ENCODE measurements around the gene PEX11B. TPM values are rescaled to one million over a fixed set of nuclear protein-coding genes. Genes with fewer than 3 reads are reported as not detected.

Gene PEX11B
- total RNA-seq, 4 donors from 2014 or later, result 23.3 to 35.9 (median 30.2) TPM

- Histone ChIP-seq H3K36me3 (no peaks in the 10 kb centered on the region), H3K27ac (no peak overlapping the region), H3K27me3 (no peaks in the 10 kb centered on the region), H3K4me1 (peaks cover 36% of the 10 kb centered on the region), H3K4me3 (no peak overlapping the region), H3K9me3 (no peaks in the 10 kb centered on the region)
- TF ChIP-seq POLR2AphosphoS5 (IDR thresholded peaks at IDR 0.05) (no peak), CTCF (IDR thresholded peaks at IDR 0.05) (no peak), EP300 (IDR thresholded peaks at IDR 0.05) (no peak), POLR2A (IDR thresholded peaks at IDR 0.05) (no peak)
- 88% methylated on average over 1 of the region's 1 CpG for WGBS
- no peak for DNase-seq (ENCODE audit: low spot score in 2 of 2)
Measured at GRCh38 chr1:145951526-145951925, 33.0 kb upstream of the PEX11B start.

GRCh38 chr1:145949219-145949618 is 30.7 kb upstream of the PEX11B start:
- WGBS, result 86% methylated on average over 4 of the region's 4 CpGs
- no peaks in the 10 kb centered on the region for H3K9me3 ChIP-seq
- peaks cover 15% of the 10 kb centered on the region for H3K4me1 ChIP-seq
- TF ChIP-seq CTCF (IDR thresholded peaks at IDR 0.05) (no peak), EP300 (IDR thresholded peaks at IDR 0.05) (peak; percentile 27)
- DNase-seq (ENCODE audit: low spot score in 2 of 2), result no peak
- no peak overlapping the region for H3K4me3 ChIP-seq
- H3K27ac ChIP-seq, result peak overlapping the region; percentile 8
- H3K27me3 ChIP-seq, result no peaks in the 10 kb centered on the region
- H3K36me3 ChIP-seq, result no peaks in the 10 kb centered on the region

GRCh38 chr1:145947551-145947950 is 29.0 kb upstream of the PEX11B start:
- WGBS, result 71% methylated on average over 4 of the region's 4 CpGs
- peaks cover 5% of the 10 kb centered on the region for H3K4me1 ChIP-seq
- H3K36me3 ChIP-seq, result no peaks in the 10 kb centered on the region
- no peak overlapping the region for H3K27ac ChIP-seq
- H3K27me3 ChIP-seq, result no peaks in the 10 kb centered on the region
- TF ChIP-seq POLR2AphosphoS5 (IDR thresholded peaks at IDR 0.05) (no peak), EP300 (IDR thresholded peaks at IDR 0.05) (no peak), CTCF (IDR thresholded peaks at IDR 0.05) (no peak), POLR2A (IDR thresholded peaks at IDR 0.05) (no peak)
- H3K4me3 ChIP-seq, result no peak overlapping the region
- no peak for DNase-seq (ENCODE audit: low spot score in 2 of 2)
- H3K9me3 ChIP-seq, result no peaks in the 10 kb centered on the region

GRCh38 chr1:145946477-145946986 is 28.0 kb upstream of the PEX11B start:
- WGBS, result 95% methylated on average over 4 of the region's 4 CpGs
- H3K4me1 ChIP-seq, result peaks cover 5% of the 10 kb centered on the region
- H3K36me3 ChIP-seq, result no peaks in the 10 kb centered on the region
- no peaks in the 10 kb centered on the region for H3K27me3 ChIP-seq
- no peak overlapping the region for H3K4me3 ChIP-seq
- H3K9me3 ChIP-seq, result no peaks in the 10 kb centered on the region
- DNase-seq (ENCODE audit: low spot score in 2 of 2), result no peak
- H3K27ac ChIP-seq, result no peak overlapping the region
- no peak for TF ChIP-seq POLR2A (IDR thresholded peaks at IDR 0.05)
- TF ChIP-seq POLR2AphosphoS5 (IDR thresholded peaks at IDR 0.05), result no peak

- DNase-seq (ENCODE audit: low spot score in 2 of 2), result no peak
- no peak for TF ChIP-seq POLR2A (IDR thresholded peaks at IDR 0.05)
- no peak for TF ChIP-seq EP300 (IDR thresholded peaks at IDR 0.05)
- TF ChIP-seq CTCF (IDR thresholded peaks at IDR 0.05), result no peak
- no peak for TF ChIP-seq POLR2AphosphoS5 (IDR thresholded peaks at IDR 0.05)
- no peak overlapping the region for H3K4me3 ChIP-seq
- no peaks in the 10 kb centered on the region for H3K9me3 ChIP-seq
- H3K36me3 ChIP-seq, result no peaks in the 10 kb centered on the region
- H3K4me1 ChIP-seq, result peaks cover 2% of the 10 kb centered on the region
- no peak overlapping the region for H3K27ac ChIP-seq
- WGBS, result 100% methylated on average over 2 of the region's 3 CpGs
- H3K27me3 ChIP-seq, result no peaks in the 10 kb centered on the region
Measured at GRCh38 chr1:145944532-145944931, 26.0 kb upstream of the PEX11B start.

- no peak overlapping the region for H3K4me3 ChIP-seq
- DNase-seq (ENCODE audit: low spot score in 2 of 2), result no peak
- H3K9me3 ChIP-seq, result no peaks in the 10 kb centered on the region
- H3K27ac ChIP-seq, result no peak overlapping the region
- H3K27me3 ChIP-seq, result no peaks in the 10 kb centered on the region
- no peaks in the 10 kb centered on the region for H3K4me1 ChIP-seq
- TF ChIP-seq EP300 (IDR thresholded peaks at IDR 0.05) (no peak), CTCF (IDR thresholded peaks at IDR 0.05) (no peak), POLR2A (IDR thresholded peaks at IDR 0.05) (no peak), POLR2AphosphoS5 (IDR thresholded peaks at IDR 0.05) (no peak)
- H3K36me3 ChIP-seq, result no peaks in the 10 kb centered on the region
- WGBS, result 68% methylated on average over 6 of the region's 6 CpGs
Measured at GRCh38 chr1:145942871-145943270, 24.4 kb upstream of the PEX11B start.
